ENCODE measurements around the gene ISG15.

GRCh38 chr1:1047963-1048362 lies 34.7 kb downstream of the ISG15 start:
- TF ChIP-seq POLR2AphosphoS5 (IDR thresholded peaks at IDR 0.05) (no peak), POLR2A (IDR thresholded peaks at IDR 0.05) (no peak), EP300 (IDR thresholded peaks at IDR 0.05; ENCODE audit: low read depth) (no peak)
- TF ChIP-seq, protein P1, sequence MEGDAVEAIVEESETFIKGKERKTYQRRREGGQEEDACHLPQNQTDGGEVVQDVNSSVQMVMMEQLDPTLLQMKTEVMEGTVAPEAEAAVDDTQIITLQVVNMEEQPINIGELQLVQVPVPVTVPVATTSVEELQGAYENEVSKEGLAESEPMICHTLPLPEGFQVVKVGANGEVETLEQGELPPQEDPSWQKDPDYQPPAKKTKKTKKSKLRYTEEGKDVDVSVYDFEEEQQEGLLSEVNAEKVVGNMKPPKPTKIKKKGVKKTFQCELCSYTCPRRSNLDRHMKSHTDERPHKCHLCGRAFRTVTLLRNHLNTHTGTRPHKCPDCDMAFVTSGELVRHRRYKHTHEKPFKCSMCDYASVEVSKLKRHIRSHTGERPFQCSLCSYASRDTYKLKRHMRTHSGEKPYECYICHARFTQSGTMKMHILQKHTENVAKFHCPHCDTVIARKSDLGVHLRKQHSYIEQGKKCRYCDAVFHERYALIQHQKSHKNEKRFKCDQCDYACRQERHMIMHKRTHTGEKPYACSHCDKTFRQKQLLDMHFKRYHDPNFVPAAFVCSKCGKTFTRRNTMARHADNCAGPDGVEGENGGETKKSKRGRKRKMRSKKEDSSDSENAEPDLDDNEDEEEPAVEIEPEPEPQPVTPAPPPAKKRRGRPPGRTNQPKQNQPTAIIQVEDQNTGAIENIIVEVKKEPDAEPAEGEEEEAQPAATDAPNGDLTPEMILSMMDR (IDR thresholded peaks at IDR 0.05) = no peak
